ENCODE measurements around the gene GPBAR1. TPM values are rescaled to one million over a fixed set of nuclear protein-coding genes. Genes with fewer than 3 reads are reported as not detected.

Gene GPBAR1
- 0.09 TPM in 1 of 2 replicates, not detected in the other for total RNA-seq

GRCh38 chr2:218260742-218261422 lies at the start of gene GPBAR1:
Gene GPBAR1 (plus strand): TSS chr2:218261015. CDS start chr2:218262725, 1,710 bp downstream.

GRCh38 chr2:218216674-218217359 lies 44.0 kb upstream of the GPBAR1 start, which contains the start of gene ARPC2:
Gene ARPC2 (plus strand): TSS chr2:218217189. CDS start chr2:218217471, 282 bp downstream.

GRCh38 chr2:218269900-218270720 lies 9.3 kb downstream of the GPBAR1 start, which contains the start of the genes AAMP and PNKD:
Gene AAMP (minus strand): TSS chr2:218270137. CDS start chr2:218270086, 51 bp downstream.
Gene PNKD (plus strand): TSS chr2:218270519. CDS start chr2:218270536, 17 bp downstream.

GRCh38 chr2:218292048-218293014 lies 31.5 kb downstream of the GPBAR1 start, which contains the start of gene TMBIM1:
Gene TMBIM1 (minus strand): TSS chr2:218292503. CDS start chr2:218282141, 10,362 bp downstream.

Other genes starting within 250 kb of the GPBAR1 start
- not detected in 2 replicates for gene RUFY4, start 191.8 kb upstream of the GPBAR1 start, total RNA-seq
- gene CXCR2, start 135.0 kb upstream of the GPBAR1 start, total RNA-seq: not detected in 2 replicates
- gene CXCR1, start 94.1 kb upstream of the GPBAR1 start, total RNA-seq: not detected in 2 replicates
- 232 and 237 TPM in 2 replicates for gene ARPC2, start 43.8 kb upstream of the GPBAR1 start, total RNA-seq
- gene AAMP, start 9.1 kb downstream of the GPBAR1 start, total RNA-seq: 133 and 152 TPM in 2 replicates
- 16.6 and 19.1 TPM in 2 replicates for gene PNKD, start 9.5 kb downstream of the GPBAR1 start, total RNA-seq
- 119 and 159 TPM in 2 replicates for gene TMBIM1, start 31.5 kb downstream of the GPBAR1 start, total RNA-seq
- not detected in 2 replicates for gene CATIP, start 95.8 kb downstream of the GPBAR1 start, total RNA-seq
- gene SLC11A1, start 121.3 kb downstream of the GPBAR1 start, total RNA-seq: 0.09 and 0.11 TPM in 2 replicates
- gene CTDSP1, start 138.9 kb downstream of the GPBAR1 start, total RNA-seq: 75.3 and 77.3 TPM in 2 replicates
- gene VIL1, start 158.1 kb downstream of the GPBAR1 start, total RNA-seq: not detected in 2 replicates